Sigmoid colon (tissue), 4 donors: ENCODE data around the gene KIF1A.

Source experiments
- POLR2A ChIP-seq, 2 donors: fragments of 450-650 bp; IDR thresholded peaks; one replicate each; pipeline ENCODE4 v1.6.1; 2016; ENCODE audit warnings: antibody characterized with exemption in 2 of 2, mild to moderate bottlenecking in 2 of 2, moderate library complexity in 2 of 2
- POLR2AphosphoS5 ChIP-seq, 4 donors: sonication (generic); formaldehyde crosslinking; IDR thresholded peaks; one replicate each; pipeline ENCODE4 v1.6.1; 2017; ENCODE audit warnings: antibody characterized with exemption in 4 of 4
- TF ChIP-seq, protein P1 (sequence below), 4 experiments: fragments of 450-650 bp in 3 of 4; fragments of 200-600 bp in 1 of 4; IDR thresholded peaks; one replicate each; pipeline ENCODE4 v1.5.1; 2016 to 2019; ENCODE audit warnings: antibody characterized with exemption in 4 of 4, mild to moderate bottlenecking in 3 of 4, moderate library complexity in 2 of 4

DNA sequence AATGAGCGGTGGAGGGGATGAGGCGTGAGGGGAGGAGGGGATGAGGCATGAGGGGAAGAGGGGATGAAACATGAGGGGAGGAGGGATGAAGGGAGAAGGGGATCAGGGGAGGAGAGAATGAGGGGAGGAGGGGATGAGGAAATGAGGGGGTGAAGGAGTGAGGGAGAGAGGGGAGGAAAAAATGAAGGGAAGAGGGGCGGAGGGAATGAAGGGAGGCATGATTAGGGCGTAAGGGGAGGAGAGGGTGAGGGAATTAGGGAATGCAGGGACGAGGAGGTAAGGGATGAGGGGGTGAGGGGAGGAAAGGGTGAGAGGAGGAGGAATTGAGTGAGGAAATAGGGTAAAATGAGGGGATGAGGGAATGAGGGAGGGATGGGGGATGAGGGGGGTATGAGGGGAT is 87.8 kb downstream of the KIF1A start:
- TF ChIP-seq POLR2A (IDR thresholded peaks at IDR 0.05) (no peak), POLR2AphosphoS5 (IDR thresholded peaks at IDR 0.05) (no peak)
- TF ChIP-seq, protein P1, sequence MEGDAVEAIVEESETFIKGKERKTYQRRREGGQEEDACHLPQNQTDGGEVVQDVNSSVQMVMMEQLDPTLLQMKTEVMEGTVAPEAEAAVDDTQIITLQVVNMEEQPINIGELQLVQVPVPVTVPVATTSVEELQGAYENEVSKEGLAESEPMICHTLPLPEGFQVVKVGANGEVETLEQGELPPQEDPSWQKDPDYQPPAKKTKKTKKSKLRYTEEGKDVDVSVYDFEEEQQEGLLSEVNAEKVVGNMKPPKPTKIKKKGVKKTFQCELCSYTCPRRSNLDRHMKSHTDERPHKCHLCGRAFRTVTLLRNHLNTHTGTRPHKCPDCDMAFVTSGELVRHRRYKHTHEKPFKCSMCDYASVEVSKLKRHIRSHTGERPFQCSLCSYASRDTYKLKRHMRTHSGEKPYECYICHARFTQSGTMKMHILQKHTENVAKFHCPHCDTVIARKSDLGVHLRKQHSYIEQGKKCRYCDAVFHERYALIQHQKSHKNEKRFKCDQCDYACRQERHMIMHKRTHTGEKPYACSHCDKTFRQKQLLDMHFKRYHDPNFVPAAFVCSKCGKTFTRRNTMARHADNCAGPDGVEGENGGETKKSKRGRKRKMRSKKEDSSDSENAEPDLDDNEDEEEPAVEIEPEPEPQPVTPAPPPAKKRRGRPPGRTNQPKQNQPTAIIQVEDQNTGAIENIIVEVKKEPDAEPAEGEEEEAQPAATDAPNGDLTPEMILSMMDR (IDR thresholded peaks at IDR 0.05) = no peak
